ENCODE data around the gene USP20.
"Not testable (repeated sequence)": the region's sequence is repeated elsewhere in the genome, so short reads cannot be mapped to it uniquely, and the experiment has no call there.

USP20 gene

DNA sequence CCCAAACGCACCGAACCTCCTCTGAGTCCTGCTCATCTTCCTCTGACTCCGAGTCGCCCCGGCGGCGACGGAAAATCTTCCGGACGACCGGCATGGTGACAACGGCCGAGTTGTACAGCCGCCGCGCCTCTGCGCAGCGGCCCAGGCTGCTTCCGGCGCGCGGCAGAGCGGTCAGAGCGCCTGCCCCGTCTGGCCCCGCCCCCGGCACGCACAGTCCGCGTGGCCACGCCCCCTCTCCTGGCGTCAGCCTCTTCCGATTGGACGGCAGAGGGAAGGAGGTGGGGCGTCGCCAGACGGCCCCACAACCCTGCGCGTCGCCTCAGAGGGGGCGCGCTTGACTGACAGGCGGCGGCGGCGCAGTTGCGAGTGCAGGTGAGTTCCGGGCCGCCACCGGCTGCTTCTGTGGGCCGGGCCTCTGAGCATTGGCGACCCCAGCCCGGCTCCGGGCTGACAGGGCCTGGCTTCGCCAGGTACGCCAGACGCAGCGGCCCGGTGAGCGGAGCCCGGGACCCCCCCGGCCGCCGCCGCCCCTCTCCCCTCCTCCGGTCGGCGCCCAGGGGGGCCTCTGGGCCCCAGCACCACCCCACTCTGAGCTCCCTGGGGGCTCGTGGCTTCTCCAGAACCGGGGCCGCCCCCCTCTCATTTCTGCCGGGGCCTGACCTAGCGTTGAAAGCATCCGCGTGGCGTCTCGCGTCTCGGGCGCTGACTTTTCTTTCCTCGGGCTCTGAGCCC, at the start of gene USP20, which contains the start of gene C9orf78:
TSS of gene USP20 (plus strand) at position 331 of the 732 bp plus-strand sequence. CDS start 17,098 bp downstream, outside the sequence.
TSS of gene C9orf78 (minus strand) at position 148 of the 732 bp plus-strand sequence. CDS start at position 94, 54 bp downstream.
- H3K27ac ChIP-seq: peak within 1 kb of the TSS; percentile 41
- peak; percentile 65 for DNase-seq (ENCODE audit: low read depth, low spot score)

GRCh38 chr9:129785866-129786265, 49.4 kb upstream of the USP20 start:
- no peak overlapping the region for H3K27ac ChIP-seq
- DNase-seq (ENCODE audit: low read depth, low spot score): no peak

- no peak overlapping the region for H3K27ac ChIP-seq
- DNase-seq (ENCODE audit: low read depth, low spot score): no peak
Measured at GRCh38 chr9:129786481-129786880, 48.8 kb upstream of the USP20 start.

DNA sequence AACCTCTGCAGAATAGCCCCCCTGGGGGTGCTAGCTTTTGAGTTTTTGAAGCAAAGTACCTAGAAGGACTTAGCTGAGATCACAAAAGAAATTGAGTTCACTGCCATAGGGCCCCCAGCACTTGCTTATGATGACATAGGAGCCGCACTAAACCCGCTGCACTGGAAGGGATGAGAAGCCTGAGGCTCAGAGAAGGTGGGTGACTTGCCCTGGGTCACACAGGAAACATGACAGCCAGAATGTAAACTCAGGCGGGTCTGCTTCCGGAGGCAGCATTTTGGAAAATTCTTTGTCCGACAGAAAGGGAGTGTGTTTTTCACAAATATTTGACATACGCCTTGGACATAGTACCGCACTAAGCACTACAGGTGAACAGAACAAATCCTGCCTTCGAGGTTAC, 40.7 kb upstream of the USP20 start:
- H3K27ac ChIP-seq: no peak overlapping the region
- no peak for DNase-seq (ENCODE audit: low read depth, low spot score)

GRCh38 chr9:129796029-129796428, 39.2 kb upstream of the USP20 start:
- not testable (repeated sequence) for DNase-seq (ENCODE audit: low read depth, low spot score); H3K27ac ChIP-seq

DNA sequence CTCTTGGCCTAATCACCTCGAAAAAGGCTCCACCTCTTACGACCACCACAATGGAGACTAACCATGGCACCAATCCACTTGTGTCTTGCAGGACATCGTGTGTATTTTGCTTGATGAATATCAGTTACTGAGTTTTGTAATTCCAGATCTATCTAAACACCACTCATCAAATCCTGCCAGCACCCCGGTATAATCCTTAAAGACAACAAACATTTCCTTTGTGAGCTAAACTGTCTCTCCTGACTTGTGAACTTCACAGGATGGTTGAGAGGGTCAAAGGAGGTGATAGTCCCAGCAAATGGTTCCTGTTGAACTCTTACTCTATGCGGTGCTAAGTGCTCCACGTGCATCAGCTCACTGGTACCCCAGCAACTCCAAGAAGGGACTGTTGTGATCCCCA, 36.3 kb upstream of the USP20 start:
- DNase-seq (ENCODE audit: low read depth, low spot score): no peak
- H3K27ac ChIP-seq: no peak overlapping the region

DNA sequence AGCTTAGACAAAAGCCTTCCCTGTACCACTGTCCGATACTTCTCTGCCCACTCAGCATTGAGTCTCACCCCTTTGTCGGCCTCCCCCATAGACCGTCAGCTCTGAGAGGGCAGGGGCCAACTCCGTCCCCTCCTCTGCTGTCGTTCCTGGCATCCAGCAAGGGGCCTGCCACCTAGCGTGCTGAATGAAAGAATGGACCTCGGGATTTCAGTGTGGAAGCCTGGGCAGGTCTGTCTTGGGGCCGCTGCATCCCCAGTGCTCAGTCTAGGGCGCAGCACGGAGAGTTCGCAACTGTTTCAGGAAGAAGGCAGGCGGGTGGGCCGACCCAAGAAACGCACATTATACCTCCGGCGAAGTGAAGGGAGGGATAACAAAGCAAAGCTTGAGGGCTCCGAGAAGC, 33.8 kb upstream of the USP20 start:
- H3K27ac ChIP-seq: no peak overlapping the region
- no peak for DNase-seq (ENCODE audit: low read depth, low spot score)

DNA sequence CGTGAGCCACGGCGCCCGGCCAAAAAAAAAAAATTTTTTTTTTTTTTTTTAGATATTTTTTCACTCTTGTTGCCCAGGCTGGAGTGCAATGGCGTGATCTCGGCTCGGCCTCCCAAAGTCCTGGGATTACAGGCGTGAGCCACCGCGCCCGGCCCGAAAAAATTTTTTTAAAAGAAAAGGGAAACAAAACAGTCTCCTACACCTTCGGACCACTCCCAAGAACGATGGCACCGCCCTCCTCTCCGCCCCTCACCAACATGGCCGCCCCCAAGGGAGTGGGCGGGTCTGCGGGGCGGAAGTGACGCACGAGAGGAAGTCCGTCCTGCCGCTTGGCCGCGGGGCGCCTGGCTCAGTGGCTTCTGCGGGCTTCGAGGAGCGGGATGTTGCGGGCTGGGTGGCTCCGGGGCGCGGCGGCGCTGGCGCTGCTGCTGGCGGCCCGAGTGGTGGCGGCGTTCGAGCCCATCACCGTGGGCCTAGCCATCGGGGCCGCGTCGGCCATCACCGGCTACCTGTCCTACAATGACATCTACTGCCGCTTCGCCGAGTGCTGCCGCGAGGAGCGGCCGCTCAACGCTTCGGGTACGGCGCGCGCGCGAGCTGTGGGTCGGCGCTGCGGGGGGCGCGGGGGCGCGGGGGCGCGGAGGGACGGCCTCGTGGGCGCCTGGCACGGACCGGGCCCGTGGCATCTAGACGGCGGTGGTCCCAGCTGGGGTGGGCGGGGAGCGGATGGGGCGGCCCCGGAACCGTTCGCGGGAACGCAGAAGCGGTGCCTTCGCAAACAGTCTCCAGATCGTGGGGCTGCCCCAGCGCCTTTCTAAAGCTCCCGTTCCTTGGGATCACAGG, 32.2 kb upstream of the USP20 start, which contains the start of gene TOR1B:
TSS of gene TOR1B (plus strand) at position 352 of the 843 bp plus-strand sequence. CDS start at position 381, 29 bp downstream.
- H3K27ac ChIP-seq: peak within 1 kb of the TSS; percentile 40
- peak; percentile 33 for DNase-seq (ENCODE audit: low read depth, low spot score)

DNA sequence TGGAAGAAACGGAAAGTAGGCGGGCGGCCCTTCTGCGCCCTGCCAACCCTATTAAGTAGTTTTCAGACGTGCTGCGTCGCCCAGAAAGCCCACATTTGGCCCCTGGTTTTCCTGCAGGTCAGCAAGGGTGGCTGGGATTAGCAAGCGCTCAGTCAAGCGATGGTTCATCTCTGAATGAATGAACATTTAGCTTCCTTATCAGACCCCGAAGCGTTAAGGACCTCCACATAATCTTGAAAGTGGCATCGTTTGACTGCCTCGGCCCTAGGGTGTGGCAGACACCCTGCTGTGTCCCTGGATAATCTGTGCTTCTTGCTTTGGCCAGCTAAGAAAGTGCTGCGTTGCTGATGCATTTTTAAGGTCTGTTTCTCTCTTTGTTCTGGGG, 31.6 kb upstream of the USP20 start:
- H3K27ac ChIP-seq: no peak overlapping the region
- no peak for DNase-seq (ENCODE audit: low read depth, low spot score)

GRCh38 chr9:129806061-129806460, 29.2 kb upstream of the USP20 start:
- no peak for DNase-seq (ENCODE audit: low read depth, low spot score)
- no peak overlapping the region for H3K27ac ChIP-seq

DNA sequence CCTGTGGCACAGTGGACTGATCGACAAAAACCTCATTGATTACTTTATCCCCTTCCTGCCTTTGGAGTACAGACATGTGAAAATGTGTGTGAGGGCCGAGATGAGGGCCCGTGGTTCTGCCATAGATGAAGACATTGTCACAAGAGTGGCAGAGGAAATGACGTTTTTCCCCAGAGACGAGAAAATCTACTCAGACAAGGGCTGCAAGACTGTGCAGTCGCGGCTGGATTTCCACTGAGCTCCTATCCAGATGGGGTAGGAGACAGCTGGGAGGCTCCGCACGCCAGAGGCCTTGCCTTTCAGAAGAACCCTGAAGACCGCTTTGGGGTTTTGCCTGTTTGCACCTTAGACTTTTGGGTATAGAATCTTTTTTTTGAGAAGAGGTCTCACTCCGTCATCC, 25.9 kb upstream of the USP20 start:
- DNase-seq (ENCODE audit: low read depth, low spot score): no peak
- H3K27ac ChIP-seq: no peak overlapping the region

- no peak for DNase-seq (ENCODE audit: low read depth, low spot score)
- H3K27ac ChIP-seq: no peak overlapping the region
Measured at GRCh38 chr9:129810116-129810515, 25.1 kb upstream of the USP20 start.

DNA sequence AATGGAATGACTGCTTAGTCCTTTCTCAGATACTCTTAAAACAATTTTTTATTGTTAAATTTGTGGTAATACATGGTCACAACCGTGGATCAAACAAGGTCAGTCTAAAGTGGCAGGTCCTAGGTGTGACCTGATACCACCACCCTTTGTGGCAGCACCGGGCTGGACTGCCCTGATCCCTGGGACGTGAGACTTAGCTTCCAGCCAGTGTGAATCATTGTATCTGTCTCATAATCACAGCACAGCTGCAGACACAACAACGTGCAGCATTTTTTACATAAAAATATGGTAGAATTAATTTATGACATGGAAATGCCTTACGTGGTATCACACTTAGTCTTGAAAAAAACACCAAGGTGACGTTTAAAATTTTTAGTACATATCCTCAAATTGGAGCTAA, 24.5 kb upstream of the USP20 start:
- DNase-seq (ENCODE audit: low read depth, low spot score): no peak
- H3K27ac ChIP-seq: no peak overlapping the region

- no peak for DNase-seq (ENCODE audit: low read depth, low spot score)
Measured at GRCh38 chr9:129811967-129812363, 23.3 kb upstream of the USP20 start.

GRCh38 chr9:129812385-129812784, 22.9 kb upstream of the USP20 start:
- H3K27ac ChIP-seq: no peak overlapping the region
- no peak for DNase-seq (ENCODE audit: low read depth, low spot score)

More at GRCh38 chr9:129811967-129812363, 23.3 kb upstream of the USP20 start:
- H3K27ac ChIP-seq: no peak overlapping the region

DNA sequence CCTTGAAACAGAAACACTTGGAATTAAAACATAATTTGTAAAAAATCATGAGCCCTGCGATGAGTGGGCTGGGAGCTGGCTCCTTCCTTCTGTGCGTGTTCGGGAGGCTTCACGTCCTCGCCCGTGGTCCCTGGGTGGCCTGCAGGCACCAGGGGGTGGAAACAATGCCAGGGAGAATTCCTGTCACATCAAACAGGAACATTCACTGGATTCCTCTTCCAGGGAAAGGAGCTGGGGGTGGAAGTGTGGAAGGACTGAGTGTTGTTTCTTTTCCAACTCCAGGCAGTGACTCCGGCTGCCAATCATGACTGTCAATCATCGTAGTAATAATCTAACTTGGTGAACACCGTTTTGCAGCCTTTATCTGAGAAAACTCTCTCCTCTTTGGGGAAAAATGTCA, 21.6 kb upstream of the USP20 start:
- no peak for DNase-seq (ENCODE audit: low read depth, low spot score)
- H3K27ac ChIP-seq: no peak overlapping the region

DNA sequence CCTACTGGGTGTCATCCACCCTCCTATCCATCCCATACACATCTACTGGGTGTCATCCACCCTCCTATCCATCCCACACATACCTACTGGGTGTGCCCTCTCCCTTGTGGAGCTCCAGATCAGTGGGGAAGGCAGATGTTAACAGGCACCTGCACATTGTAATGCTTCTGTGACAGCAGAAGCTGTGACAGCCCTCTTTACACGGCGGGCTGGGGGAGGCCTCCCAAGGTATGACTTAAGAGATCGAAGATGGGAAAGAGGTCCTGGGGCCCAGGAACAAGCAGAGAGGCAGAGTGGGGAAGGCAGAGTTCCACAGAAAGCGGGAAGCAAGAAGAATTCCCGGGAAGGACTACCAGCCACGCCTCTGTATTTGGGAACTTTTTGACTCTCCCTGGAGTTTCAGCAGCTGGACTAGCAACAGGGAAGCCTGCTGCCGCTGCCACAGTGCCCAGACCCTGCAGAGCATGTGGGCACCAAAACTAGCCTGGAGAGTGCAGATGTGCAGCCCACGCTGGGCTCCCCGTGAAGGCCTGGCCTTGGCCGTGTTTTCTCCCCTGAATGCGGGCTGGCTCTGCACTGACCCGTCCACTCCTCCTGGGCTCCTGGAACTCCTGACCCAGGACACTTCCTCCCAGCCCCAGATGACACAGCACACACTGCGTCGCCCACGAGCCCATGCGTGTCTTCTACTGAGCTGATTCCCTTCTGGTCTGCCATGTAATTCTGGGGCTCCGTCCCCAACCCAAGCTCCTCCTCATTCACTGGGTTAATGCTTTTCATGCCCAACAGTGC, 20.6 kb upstream of the USP20 start:
- no peak overlapping the region for H3K27ac ChIP-seq
- DNase-seq (ENCODE audit: low read depth, low spot score): no peak

DNA sequence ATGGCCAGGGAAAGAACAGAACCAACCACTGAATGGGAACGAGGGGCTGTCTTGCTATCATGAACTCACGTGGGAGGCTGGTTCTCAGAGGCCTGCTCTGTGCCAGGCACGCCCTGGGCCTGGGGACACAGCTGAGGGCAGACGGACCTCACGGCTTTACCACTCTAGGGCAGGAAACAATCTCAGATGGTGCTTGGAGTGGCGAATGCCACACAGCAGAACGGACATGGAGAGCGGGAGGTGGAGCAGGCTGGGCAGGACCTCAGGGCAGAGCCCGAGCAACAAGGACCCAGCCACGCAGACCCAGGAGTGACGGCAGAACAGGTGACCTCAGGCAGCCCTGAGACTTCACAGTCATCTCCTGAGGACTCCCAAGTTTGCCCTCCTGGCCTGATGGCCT, 20.0 kb upstream of the USP20 start:
- no peak overlapping the region for H3K27ac ChIP-seq
- no peak for DNase-seq (ENCODE audit: low read depth, low spot score)

- DNase-seq (ENCODE audit: low read depth, low spot score): no peak
Measured at GRCh38 chr9:129816501-129817435, 18.5 kb upstream of the USP20 start.

More at GRCh38 chr9:129816501-129817435, 18.5 kb upstream of the USP20 start:
- no peak overlapping the region for H3K27ac ChIP-seq

Measured in epithelial cell of prostate (primary cell).